ENCODE measurements around the gene MCM3AP. TPM values are rescaled to one million over a fixed set of nuclear protein-coding genes. Genes with fewer than 3 reads are reported as not detected.

The MCM3AP gene
- total and polyA plus RNA-seq, 9 of the 15 experiments (the other 6 are each of a cell fraction or from before 2014, with no cell fraction given): 6.5 to 179 (median 69.6) TPM

DNA sequence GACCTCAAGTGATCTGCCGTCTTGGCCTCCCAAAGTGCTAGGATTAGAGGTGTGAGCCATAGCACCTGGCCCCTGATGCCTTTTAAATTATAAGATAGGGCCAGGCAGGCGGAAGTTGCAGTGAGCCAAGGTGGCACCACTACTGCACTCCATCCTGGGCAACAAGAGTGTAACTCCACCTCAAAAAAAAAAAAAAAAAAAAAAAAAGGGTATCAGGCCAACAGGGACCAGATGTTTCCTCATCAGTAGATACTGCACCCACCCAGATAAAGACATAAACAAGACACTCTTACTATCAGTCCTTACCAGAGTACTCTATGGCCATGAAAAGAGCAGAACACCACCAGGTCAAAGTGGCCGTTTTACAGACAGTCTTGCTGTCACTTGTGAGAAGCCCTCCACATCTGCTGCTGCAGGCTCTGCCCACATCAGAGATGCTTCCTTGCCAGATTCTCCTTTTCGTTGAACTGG lies 35.0 kb upstream of the MCM3AP start (continued):
- TF ChIP-seq, protein P1, sequence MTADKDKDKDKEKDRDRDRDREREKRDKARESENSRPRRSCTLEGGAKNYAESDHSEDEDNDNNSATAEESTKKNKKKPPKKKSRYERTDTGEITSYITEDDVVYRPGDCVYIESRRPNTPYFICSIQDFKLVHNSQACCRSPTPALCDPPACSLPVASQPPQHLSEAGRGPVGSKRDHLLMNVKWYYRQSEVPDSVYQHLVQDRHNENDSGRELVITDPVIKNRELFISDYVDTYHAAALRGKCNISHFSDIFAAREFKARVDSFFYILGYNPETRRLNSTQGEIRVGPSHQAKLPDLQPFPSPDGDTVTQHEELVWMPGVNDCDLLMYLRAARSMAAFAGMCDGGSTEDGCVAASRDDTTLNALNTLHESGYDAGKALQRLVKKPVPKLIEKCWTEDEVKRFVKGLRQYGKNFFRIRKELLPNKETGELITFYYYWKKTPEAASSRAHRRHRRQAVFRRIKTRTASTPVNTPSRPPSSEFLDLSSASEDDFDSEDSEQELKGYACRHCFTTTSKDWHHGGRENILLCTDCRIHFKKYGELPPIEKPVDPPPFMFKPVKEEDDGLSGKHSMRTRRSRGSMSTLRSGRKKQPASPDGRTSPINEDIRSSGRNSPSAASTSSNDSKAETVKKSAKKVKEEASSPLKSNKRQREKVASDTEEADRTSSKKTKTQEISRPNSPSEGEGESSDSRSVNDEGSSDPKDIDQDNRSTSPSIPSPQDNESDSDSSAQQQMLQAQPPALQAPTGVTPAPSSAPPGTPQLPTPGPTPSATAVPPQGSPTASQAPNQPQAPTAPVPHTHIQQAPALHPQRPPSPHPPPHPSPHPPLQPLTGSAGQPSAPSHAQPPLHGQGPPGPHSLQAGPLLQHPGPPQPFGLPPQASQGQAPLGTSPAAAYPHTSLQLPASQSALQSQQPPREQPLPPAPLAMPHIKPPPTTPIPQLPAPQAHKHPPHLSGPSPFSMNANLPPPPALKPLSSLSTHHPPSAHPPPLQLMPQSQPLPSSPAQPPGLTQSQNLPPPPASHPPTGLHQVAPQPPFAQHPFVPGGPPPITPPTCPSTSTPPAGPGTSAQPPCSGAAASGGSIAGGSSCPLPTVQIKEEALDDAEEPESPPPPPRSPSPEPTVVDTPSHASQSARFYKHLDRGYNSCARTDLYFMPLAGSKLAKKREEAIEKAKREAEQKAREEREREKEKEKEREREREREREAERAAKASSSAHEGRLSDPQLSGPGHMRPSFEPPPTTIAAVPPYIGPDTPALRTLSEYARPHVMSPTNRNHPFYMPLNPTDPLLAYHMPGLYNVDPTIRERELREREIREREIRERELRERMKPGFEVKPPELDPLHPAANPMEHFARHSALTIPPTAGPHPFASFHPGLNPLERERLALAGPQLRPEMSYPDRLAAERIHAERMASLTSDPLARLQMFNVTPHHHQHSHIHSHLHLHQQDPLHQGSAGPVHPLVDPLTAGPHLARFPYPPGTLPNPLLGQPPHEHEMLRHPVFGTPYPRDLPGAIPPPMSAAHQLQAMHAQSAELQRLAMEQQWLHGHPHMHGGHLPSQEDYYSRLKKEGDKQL (CRISPR knock-in tag; IDR thresholded peaks at IDR 0.05; ENCODE audit: borderline replicate concordance): no peak
- TF ChIP-seq HNRNPH1 (optimal IDR thresholded peaks at IDR 0.05; ENCODE audit: low read depth, low read length) (no peak), CBFA2T3 (IDR thresholded peaks at IDR 0.05) (peak; percentile 100), U2AF1 (optimal IDR thresholded peaks at IDR 0.05; ENCODE audit: low read depth, low read length) (no peak), HNRNPK (IDR thresholded peaks at IDR 0.05; ENCODE audit: low read depth, low read length, poor library complexity, severe bottlenecking) (no peak), ETS2 (tag; IDR thresholded peaks at IDR 0.05; ENCODE audit: borderline replicate concordance, poor library complexity, severe bottlenecking) (no peak), XRCC4 (IDR thresholded peaks at IDR 0.05; ENCODE audit: extremely low read depth, insufficient read depth, insufficient read length) (no peak), EP300 (IDR thresholded peaks at IDR 0.05; ENCODE audit: low read length) (peak; percentile 99), MIER1 (IDR thresholded peaks at IDR 0.05; ENCODE audit: low read depth) (peak; percentile 70; the same call in 1 of the 2 replicates), JUN (IDR thresholded peaks at IDR 0.05; ENCODE audit: borderline replicate concordance, low read depth, low read length) (0 out of 2 replicates have a peak, but pooled peaks have one; percentile 21), JUN (CRISPR knock-in tag; IDR thresholded peaks at IDR 0.05; ENCODE audit: borderline replicate concordance) (no peak)
- TF ChIP-seq, protein P2, sequence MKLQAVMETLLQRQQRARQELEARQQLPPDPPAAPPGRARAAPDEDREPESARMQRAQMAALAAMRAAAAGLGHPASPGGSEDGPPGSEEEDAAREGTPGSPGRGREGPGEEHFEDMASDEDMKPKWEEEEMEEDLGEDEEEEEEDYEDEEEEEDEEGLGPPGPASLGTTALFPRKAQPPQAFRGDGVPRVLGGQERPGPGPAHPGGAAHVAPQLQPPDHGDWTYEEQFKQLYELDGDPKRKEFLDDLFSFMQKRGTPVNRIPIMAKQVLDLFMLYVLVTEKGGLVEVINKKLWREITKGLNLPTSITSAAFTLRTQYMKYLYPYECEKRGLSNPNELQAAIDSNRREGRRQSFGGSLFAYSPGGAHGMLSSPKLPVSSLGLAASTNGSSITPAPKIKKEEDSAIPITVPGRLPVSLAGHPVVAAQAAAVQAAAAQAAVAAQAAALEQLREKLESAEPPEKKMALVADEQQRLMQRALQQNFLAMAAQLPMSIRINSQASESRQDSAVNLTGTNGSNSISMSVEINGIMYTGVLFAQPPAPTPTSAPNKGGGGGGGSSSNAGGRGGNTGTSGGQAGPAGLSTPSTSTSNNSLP (IDR thresholded peaks at IDR 0.05; ENCODE audit: borderline replicate concordance, low read depth, low read length): 0 out of 2 replicates have a peak, but pooled peaks have one; percentile 34
- TF ChIP-seq, protein P3, sequence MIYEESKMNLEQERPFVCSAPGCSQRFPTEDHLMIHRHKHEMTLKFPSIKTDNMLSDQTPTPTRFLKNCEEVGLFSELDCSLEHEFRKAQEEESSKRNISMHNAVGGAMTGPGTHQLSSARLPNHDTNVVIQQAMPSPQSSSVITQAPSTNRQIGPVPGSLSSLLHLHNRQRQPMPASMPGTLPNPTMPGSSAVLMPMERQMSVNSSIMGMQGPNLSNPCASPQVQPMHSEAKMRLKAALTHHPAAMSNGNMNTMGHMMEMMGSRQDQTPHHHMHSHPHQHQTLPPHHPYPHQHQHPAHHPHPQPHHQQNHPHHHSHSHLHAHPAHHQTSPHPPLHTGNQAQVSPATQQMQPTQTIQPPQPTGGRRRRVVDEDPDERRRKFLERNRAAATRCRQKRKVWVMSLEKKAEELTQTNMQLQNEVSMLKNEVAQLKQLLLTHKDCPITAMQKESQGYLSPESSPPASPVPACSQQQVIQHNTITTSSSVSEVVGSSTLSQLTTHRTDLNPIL (CRISPR knock-in tag; IDR thresholded peaks at IDR 0.05): no peak
- TF ChIP-seq, protein P4, sequence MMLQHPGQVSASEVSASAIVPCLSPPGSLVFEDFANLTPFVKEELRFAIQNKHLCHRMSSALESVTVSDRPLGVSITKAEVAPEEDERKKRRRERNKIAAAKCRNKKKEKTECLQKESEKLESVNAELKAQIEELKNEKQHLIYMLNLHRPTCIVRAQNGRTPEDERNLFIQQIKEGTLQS (IDR thresholded peaks at IDR 0.05): peak; percentile 38; the same call in 1 of the 2 replicates
- TF ChIP-seq, protein P4 (CRISPR knock-in tag; conservative IDR thresholded peaks at IDR 0.05): no peak
- TF ChIP-seq, protein P5, sequence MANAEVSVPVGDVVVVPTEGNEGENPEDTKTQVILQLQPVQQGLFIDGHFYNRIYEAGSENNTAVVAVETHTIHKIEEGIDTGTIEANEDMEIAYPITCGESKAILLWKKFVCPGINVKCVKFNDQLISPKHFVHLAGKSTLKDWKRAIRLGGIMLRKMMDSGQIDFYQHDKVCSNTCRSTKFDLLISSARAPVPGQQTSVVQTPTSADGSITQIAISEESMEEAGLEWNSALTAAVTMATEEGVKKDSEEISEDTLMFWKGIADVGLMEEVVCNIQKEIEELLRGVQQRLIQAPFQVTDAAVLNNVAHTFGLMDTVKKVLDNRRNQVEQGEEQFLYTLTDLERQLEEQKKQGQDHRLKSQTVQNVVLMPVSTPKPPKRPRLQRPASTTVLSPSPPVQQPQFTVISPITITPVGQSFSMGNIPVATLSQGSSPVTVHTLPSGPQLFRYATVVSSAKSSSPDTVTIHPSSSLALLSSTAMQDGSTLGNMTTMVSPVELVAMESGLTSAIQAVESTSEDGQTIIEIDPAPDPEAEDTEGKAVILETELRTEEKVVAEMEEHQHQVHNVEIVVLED (CRISPR knock-in tag; IDR thresholded peaks at IDR 0.05): no peak

Measured in K562 (cell line).